Measurements from ENCODE around the gene APCDD1L.

APCDD1L gene

DNA sequence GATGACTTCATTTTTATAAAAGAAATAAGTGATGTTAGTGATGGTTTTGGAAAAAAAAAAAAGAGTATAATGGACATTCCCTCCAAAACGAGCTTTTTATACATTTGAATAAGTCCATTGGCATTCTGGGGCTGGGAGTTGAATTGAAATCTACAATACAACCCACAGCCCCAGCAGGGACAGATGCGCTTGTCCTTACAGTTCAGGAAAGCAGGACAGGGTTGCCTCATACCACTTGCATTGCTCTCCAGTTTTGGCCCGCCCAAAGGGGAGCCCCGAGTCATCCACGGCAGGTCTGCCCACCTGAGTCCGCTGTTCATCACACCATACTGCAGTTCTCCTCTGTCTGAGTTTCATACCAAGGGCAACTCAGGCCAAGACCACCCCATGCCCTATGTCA, 80.0 kb downstream of the APCDD1L start:
- no peak overlapping the region for H3K4me2 ChIP-seq (ENCODE audit: low read depth, low read length, poor library complexity, severe bottlenecking)
- no peaks in the 10 kb centered on the region for H3K9me3 ChIP-seq (ENCODE audit: insufficient read depth, low read depth, low read length)
- no peak overlapping the region for H3K4me3 ChIP-seq (ENCODE audit: low read length, poor library complexity, severe bottlenecking)
- TF ChIP-seq, protein P1, sequence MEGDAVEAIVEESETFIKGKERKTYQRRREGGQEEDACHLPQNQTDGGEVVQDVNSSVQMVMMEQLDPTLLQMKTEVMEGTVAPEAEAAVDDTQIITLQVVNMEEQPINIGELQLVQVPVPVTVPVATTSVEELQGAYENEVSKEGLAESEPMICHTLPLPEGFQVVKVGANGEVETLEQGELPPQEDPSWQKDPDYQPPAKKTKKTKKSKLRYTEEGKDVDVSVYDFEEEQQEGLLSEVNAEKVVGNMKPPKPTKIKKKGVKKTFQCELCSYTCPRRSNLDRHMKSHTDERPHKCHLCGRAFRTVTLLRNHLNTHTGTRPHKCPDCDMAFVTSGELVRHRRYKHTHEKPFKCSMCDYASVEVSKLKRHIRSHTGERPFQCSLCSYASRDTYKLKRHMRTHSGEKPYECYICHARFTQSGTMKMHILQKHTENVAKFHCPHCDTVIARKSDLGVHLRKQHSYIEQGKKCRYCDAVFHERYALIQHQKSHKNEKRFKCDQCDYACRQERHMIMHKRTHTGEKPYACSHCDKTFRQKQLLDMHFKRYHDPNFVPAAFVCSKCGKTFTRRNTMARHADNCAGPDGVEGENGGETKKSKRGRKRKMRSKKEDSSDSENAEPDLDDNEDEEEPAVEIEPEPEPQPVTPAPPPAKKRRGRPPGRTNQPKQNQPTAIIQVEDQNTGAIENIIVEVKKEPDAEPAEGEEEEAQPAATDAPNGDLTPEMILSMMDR (conservative IDR thresholded peaks at IDR 0.05; ENCODE audit: low read length): no peak
- no peak for TF ChIP-seq EZH2phosphoT487 (IDR thresholded peaks at IDR 0.05; ENCODE audit: borderline replicate concordance)
- no peaks in the 10 kb centered on the region for H3F3A ChIP-seq (ENCODE audit: low read depth)
- no peaks in the 10 kb centered on the region for H3K9me2 ChIP-seq (replicated peaks; ENCODE audit: low read depth, low read length)
- peaks cover 42% of the 10 kb centered on the region for H4K20me1 ChIP-seq (ENCODE audit: insufficient read depth, low read length, poor library complexity, severe bottlenecking)
- H2AFZ ChIP-seq (ENCODE audit: low read length): no peak overlapping the region
- H3K9ac ChIP-seq (ENCODE audit: low read depth, low read length, poor library complexity, severe bottlenecking): no peak overlapping the region
- peaks cover 10% of the 10 kb centered on the region for H3K4me1 ChIP-seq (ENCODE audit: insufficient read depth, low read length, poor library complexity, severe bottlenecking)
- H3K79me2 ChIP-seq (ENCODE audit: insufficient read depth, low read length): peaks cover 94% of the 10 kb centered on the region
- peaks cover 34% of the 10 kb centered on the region; the same call in 1 of the 2 replicates for H3K36me3 ChIP-seq (ENCODE audit: insufficient read depth, low read length)
- no peaks in the 10 kb centered on the region for H3K27me3 ChIP-seq (ENCODE audit: insufficient read depth, low read length, poor library complexity, severe bottlenecking)

DNA sequence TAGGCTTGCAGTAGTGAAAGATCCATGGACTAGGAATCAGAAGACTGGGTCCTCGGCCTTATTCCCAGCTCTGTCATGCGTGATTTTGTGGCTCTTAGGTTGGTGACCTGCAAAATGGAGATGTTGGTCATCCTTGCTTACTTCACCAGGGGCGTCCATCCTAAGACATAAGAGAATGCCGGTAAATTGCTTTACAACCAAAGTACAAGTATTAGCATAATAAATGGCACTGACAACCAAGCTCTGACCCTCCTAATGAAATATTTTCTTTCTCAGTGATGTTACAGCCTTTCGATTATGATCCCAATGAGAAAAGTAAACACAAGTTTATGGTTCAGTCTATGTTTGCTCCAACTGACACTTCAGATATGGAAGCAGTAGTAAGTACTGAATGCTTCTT, 80.9 kb downstream of the APCDD1L start:
- peaks cover 45% of the 10 kb centered on the region for H4K20me1 ChIP-seq (ENCODE audit: insufficient read depth, low read length, poor library complexity, severe bottlenecking)

DNA sequence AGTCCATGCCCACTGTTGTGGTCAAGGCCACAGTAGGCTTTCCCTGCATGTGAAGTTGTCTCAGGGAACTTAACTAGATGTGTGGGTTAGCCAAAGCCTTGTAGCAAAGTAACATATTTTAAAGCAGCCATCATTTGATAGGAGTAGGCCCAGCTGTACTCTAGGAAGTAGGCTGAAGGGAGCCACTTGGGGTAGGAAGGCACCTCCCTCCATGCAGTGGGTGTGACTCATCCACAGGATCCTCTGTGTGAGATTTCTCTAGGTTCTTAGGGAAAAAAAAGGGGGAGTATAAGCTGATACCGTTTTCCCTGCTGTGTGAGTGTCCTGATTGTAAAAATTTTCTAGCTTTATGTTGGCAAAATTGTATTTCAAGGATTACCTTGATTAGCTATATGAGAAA, 81.4 kb downstream of the APCDD1L start:
- H3K36me3 ChIP-seq (ENCODE audit: insufficient read depth, low read length): peaks cover 26% of the 10 kb centered on the region; the same call in 1 of the 2 replicates
- TF ChIP-seq, protein P1 (conservative IDR thresholded peaks at IDR 0.05; ENCODE audit: low read length): no peak
- no peak for TF ChIP-seq EZH2phosphoT487 (IDR thresholded peaks at IDR 0.05; ENCODE audit: borderline replicate concordance)

More for the DNA sequence above, 80.9 kb downstream of the APCDD1L start:
- Histone ChIP-seq H2AFZ (ENCODE audit: low read length) (no peak overlapping the region), H3K36me3 (ENCODE audit: insufficient read depth, low read length) (peaks cover 26% of the 10 kb centered on the region; the same call in 1 of the 2 replicates), H3K9ac (ENCODE audit: low read depth, low read length, poor library complexity, severe bottlenecking) (no peak overlapping the region), H3K9me3 (ENCODE audit: insufficient read depth, low read depth, low read length) (no peaks in the 10 kb centered on the region), H3F3A (ENCODE audit: low read depth) (no peaks in the 10 kb centered on the region), H3K4me1 (ENCODE audit: insufficient read depth, low read length, poor library complexity, severe bottlenecking) (peaks cover 10% of the 10 kb centered on the region), H3K4me3 (ENCODE audit: low read length, poor library complexity, severe bottlenecking) (no peak overlapping the region), H3K79me2 (ENCODE audit: insufficient read depth, low read length) (peaks cover 93% of the 10 kb centered on the region), H3K27me3 (ENCODE audit: insufficient read depth, low read length, poor library complexity, severe bottlenecking) (no peaks in the 10 kb centered on the region), H3K9me2 (replicated peaks; ENCODE audit: low read depth, low read length) (no peaks in the 10 kb centered on the region), H3K4me2 (ENCODE audit: low read depth, low read length, poor library complexity, severe bottlenecking) (no peak overlapping the region)
- TF ChIP-seq EZH2phosphoT487 (IDR thresholded peaks at IDR 0.05; ENCODE audit: borderline replicate concordance): no peak
- TF ChIP-seq, protein P1 (conservative IDR thresholded peaks at IDR 0.05; ENCODE audit: low read length): no peak

More for the DNA sequence above, 81.4 kb downstream of the APCDD1L start:
- H3K27me3 ChIP-seq (ENCODE audit: insufficient read depth, low read length, poor library complexity, severe bottlenecking): no peaks in the 10 kb centered on the region
- peaks cover 50% of the 10 kb centered on the region for H4K20me1 ChIP-seq (ENCODE audit: insufficient read depth, low read length, poor library complexity, severe bottlenecking)
- H3K79me2 ChIP-seq (ENCODE audit: insufficient read depth, low read length): peaks cover 95% of the 10 kb centered on the region
- no peak overlapping the region for H3K4me3 ChIP-seq (ENCODE audit: low read length, poor library complexity, severe bottlenecking)
- peaks cover 10% of the 10 kb centered on the region for H3K4me1 ChIP-seq (ENCODE audit: insufficient read depth, low read length, poor library complexity, severe bottlenecking)
- no peaks in the 10 kb centered on the region for H3F3A ChIP-seq (ENCODE audit: low read depth)
- H2AFZ ChIP-seq (ENCODE audit: low read length): no peak overlapping the region
- H3K9me3 ChIP-seq (ENCODE audit: insufficient read depth, low read depth, low read length): no peaks in the 10 kb centered on the region
- no peak overlapping the region for H3K4me2 ChIP-seq (ENCODE audit: low read depth, low read length, poor library complexity, severe bottlenecking)
- no peaks in the 10 kb centered on the region for H3K9me2 ChIP-seq (replicated peaks; ENCODE audit: low read depth, low read length)
- no peak overlapping the region for H3K9ac ChIP-seq (ENCODE audit: low read depth, low read length, poor library complexity, severe bottlenecking)

Data from Loucy (cell line).